ENCODE data around the gene PYHIN1.

PYHIN1 gene

DNA sequence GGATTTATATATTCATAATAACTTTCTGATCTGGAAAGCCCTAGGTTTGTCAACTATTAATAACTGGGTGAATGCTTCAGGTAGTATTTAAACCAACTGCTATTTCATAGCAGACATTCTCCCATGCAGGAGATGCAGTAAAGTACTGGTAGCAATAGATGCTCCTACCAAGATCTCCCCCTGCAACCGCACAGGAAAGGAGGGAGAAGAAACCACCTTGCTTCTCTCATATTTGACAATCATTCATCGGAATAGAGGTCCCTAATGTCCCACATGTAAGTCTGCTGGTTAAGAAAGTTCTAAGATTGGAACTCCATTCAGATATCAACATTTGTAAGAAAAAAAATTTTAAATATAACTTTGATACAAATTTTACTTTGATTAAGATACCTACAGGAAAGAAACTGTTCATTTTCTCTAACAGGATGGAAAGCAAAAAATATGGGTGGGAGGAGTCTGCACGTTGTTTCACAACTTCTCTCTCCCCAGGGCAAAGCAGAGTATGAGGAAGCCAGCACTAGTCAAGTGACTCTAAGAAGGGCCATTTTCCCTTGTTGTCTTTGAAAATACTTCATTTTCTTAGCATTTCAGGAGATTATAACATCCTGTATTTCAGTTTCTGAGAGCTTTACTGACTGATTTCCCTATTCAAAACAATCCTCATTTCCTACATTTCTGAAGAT is at the start of gene PYHIN1:
TSS of gene PYHIN1 (plus strand) at position 498 of the 683 bp plus-strand sequence. CDS start 5,359 bp downstream, outside the sequence.
- no peak for DNase-seq

DNA sequence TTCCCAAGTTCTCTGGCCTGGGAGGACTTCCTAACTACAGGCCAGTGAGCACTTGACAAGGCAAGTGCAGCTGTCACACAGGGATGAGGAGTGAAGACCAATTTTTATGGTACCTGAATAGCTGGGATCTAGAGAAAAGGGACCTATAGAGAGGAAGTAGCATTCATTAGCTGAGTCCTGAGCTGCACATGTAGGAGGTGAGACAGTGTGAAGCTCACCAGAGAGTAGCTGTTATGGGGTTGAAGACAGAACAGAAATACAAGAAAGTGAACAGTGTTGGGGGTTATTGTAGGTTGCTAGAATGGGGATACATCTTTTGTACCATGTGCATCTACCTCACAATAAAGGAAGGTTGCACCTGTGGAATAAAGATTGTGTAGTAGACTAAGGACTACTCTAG is 37.7 kb upstream of the PYHIN1 start:
- DNase-seq: no peak

DNA sequence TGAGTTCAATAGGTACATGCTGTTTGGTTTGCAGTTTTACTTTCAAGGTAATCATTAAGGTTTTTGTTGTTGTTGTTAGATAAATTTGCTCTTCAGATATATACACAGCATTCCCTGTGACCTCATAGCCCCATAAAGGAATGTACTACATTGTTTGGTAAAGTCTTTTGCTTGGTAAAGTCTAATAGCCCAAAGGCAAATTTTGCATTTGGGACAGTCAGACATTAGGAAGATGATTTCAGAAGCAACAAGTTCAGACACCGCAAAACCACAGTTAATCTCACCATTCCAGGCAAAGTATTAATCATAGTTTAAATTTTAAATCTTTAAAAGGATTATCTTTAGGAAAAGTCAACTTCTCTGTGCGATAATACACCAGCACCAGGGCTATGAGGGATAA is 32.6 kb upstream of the PYHIN1 start:
- DNase-seq: no peak

DNA sequence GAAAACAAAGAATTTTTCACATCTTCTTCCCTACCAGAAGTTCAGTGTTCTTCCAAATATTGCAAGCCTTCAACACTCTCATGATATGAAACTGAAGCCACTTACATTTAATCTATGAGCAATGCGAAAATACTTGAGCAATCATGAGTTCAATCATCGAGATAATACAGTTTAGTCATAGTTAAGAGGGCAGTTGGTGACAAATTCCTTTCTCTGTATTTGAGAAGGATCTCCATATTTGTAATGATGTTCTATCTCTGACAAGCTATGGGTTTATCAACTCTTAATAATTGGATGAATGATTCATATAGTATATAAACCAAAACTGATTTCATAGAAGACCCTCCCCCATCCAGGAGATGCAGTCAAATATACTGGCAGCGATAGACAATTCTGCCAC is 29.7 kb upstream of the PYHIN1 start:
- DNase-seq: no peak

- DNase-seq: no peak
Measured at GRCh38 chr1:158916085-158916484, 15.3 kb upstream of the PYHIN1 start.

DNA sequence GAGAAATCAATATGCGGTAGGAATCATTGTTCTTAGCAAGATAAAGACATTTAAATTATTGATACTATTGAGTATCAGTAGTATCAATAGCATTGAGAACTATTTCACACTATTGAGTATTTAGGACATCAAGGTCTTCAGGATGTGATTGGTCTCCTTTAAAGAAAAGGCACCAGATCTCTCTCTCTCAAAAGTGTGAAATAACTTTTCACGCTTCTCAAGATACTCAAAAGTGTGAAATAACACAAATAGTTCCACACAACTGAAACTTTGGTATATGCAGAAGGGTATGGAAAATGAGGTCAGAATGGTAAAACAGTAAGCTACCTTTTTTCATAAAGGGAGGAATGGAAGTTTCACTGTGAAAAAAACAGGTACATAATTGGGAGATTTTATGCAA is 6.7 kb upstream of the PYHIN1 start:
- DNase-seq: no peak

DNA sequence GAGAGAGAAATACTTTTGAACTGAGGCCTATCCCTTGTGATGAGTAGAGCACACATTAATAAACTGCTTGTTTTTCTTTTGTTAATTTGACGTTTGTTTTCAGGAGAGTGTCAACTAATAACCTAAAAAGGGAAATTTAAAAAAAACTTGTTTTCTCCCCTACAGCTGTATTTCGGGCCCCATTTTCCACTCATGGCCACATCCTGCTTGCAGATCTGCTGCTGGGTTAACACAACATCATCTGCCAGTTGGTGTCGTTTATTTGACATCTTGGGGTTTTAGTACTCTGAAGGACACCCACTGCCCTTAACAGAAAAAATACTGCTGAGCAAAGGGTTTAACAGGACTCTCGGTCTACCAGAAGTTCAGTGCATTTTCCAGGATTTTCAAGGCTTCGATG is 848 bp upstream of the PYHIN1 start:
- no peak for DNase-seq

DNA sequence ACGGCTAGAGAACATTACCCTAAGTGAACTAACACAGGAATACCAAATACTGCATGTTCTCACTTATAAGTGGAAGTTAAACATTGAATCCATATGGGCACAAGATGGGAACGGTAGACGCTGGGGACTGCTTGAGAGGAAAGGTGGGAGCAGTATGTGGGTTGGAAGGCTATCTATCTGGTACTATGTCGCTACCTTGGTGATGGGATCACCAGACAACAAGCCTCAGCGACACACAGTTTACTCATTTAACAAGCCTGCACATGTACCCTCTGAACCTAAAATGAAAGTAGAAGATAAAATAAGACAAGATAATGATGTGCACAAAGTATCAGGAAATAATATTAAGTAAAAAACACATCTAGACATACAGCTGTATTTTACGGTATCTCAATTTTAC is 819 bp downstream of the PYHIN1 start:
- DNase-seq: no peak

- DNase-seq: no peak
Measured at GRCh38 chr1:158933621-158934020, 2.3 kb downstream of the PYHIN1 start.

DNA sequence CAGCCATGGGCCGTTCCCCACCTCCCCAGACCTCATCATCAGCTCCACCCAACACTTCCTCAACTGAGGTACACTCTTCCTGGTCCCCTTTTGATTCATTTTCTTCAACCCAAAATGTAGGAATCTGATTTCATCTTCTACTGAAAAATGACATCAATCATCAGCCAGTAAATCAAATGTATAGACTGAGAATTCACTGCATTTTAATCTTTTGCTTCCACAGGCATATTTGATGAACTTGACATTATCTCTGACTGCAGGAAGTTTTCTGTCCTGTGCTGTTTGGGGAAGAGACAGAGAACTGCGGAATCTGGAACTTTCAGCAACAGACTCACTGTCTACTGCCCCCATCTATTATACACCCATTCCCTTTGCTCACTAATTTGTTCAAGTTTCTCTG is 7.8 kb downstream of the PYHIN1 start:
- DNase-seq: no peak

GRCh38 chr1:158941317-158941716 is 10.0 kb downstream of the PYHIN1 start:
- no peak for DNase-seq

- DNase-seq: no peak
Measured at GRCh38 chr1:158942490-158942889, 11.1 kb downstream of the PYHIN1 start.

DNA sequence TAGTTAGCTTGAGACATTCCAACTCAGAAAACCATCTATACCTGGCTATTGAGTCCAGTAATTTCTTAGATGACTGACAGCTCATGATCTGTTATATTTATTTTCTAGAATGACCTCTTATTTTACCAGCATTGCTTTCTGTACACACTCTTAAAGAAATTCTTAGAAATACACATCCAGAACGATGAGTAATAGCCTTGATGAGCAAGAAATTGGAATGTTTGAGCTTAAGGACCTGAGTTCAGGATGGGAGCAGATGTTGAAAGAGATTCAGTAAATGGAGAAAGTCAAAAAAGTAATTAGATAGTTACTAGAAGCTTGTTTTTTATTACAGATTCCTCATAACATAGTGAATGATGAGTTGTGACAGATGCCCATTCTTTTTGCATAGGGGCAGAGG is 11.7 kb downstream of the PYHIN1 start:
- no peak for DNase-seq

DNA sequence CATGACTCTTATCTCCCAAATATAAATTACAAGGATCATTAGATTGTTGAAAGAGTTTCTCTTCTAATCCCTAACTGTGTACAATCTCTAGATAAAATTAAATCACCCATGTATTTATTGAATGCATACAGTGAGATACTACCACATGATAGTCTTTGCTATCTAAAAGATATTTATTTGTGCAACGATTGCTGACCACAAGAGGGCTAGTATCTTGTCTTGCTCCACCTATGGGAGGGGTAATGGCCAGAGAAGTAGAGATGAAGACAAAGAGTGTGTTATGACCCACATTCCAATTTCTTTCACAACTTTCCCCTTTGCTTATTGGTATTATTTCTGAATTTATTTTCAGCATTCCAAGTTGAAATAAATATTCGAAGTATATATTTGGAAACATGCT is 13.7 kb downstream of the PYHIN1 start:
- no peak for DNase-seq

DNA sequence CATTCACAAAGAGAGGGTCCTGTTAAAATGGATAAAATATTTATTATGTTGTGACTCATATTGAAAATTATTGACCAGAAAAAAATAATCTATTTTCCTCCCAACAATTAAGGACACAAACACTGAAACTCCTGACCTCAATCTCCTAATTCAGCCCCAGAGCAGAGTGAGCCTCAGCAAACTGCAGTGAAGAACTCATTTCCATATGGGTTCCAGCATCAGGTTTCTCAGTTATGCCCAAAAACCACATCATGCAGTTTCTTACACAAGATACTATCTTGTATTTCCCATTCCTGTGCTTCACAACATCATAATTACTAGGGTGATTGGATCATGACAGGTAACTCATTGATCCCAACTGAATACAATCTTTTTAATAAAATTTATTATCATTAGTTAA is 15.4 kb downstream of the PYHIN1 start:
- DNase-seq: no peak

- DNase-seq: no peak
Measured at GRCh38 chr1:158951956-158952355, 20.6 kb downstream of the PYHIN1 start.

GRCh38 chr1:158952416-158952815 is 21.1 kb downstream of the PYHIN1 start:
- DNase-seq: no peak

DNA sequence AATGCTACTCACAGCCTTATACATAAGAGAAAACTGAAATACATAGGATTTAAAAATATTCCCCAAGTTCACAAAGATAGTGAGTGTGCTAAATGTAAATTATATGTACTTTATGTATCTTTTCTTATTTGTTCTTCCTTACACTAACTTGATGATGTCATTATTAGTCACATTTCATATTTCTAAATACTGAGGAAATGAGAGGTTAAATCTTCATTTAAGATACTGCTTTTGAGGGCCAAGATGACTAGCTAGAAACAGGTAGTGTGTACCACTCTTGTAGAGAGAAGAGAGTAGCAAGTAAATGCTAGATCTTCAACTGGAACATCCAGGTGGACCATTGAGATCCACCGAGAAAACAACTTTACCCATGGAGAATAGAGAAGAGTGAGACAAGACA is 29.8 kb downstream of the PYHIN1 start:
- no peak for DNase-seq

DNA sequence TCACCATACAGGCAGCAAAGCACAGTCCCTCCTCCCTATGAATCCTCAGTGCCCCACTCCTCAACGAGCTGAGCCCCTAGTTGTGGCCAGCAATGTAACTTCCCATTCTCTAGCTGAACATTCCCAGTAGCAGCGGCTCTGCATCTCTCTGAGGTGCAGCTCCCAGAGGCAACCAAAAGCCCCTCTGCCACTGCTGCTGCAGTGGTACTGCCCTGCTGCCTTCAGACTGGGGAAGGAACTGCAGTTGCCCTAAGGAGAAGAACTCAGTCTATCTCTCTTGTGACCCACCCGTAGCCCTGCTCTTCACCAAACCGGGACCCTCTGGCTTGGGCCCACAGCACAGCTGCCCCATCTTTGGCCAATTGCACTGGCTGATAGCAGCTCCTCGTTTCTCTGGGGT is 31.6 kb downstream of the PYHIN1 start:
- DNase-seq: no peak

DNA sequence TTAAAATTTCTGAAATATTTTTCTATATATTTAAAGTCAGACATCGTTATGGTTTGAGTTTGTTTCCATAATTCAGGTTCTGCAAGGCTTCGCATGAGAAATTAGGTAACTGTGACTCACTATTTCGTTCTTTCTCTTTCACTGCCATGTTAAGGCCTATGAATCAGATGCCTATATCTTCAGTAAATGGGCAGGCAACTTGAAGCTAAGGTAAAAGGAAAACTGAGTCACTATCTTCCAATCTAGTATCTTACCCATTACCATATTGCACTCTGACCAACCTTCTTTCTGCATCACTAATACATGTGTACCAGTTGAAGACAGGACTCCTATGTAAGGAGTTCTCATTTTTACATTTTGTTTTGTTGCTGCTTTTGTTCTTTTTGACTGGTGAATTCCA is 37.8 kb downstream of the PYHIN1 start:
- no peak for DNase-seq

- DNase-seq: no peak
Measured at GRCh38 chr1:158969855-158970254, 38.5 kb downstream of the PYHIN1 start.

- no peak for DNase-seq
Measured at GRCh38 chr1:158972841-158973240, 41.5 kb downstream of the PYHIN1 start.

DNA sequence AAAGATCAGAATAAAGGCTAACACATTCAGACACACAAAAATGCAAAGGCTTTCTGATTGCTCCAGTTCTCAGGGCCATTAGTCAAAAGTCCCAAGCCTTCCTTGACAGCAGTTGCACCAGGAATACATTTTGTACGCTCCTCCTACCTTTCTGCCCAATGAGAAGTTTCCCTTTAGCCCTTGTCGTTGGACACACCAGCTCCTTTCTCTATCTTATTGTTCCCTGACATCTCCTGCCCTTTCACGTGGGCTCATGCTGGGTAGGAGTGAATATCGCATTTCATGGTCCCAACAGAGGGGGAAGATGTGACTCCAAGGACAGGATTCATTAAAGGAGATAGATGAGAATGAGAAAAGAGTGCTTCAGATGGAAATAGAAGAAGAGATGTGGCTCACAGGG is 44.9 kb downstream of the PYHIN1 start:
- no peak for DNase-seq

DNA sequence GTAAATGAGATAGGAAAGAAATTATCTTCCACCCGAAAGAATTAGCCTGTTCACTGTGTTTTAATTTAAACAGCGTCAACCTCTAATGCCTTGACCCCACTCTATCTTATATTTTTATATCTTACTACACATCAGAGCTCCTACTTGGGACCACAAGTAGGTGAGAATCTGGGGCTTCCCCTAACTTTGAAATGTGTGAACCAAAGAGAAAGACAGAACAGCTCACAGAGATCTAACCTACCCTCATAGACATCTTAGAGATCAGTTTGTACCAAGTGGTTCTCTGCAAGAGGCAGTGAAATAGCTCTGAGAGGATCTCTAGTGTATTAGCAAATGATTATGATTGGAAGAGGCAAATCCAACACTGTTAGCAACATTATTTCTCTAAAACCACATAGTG is 47.4 kb downstream of the PYHIN1 start:
- no peak for DNase-seq

All from hypothalamus (tissue), 51 donors.